Cardiac septum (tissue), 1 donor: Measurements from ENCODE around the gene SSR1. TPM values are rescaled to one million over a fixed set of nuclear protein-coding genes. Genes with fewer than 3 reads are reported as not detected.
"Not testable (repeated sequence)": the region's sequence is repeated elsewhere in the genome, so short reads cannot be mapped to it uniquely, and the experiment has no call there.

Experiments
- DNase-seq: peaks from one replicate; pipeline ENCODE4 v3.0.0-alpha.2; 2020; ENCODE audit warnings: low spot score
- intact Hi-C: fragments of 100-400 bp; cut with DNase I; formaldehyde crosslinking; loops from one replicate; pipeline ENCODE4 v1.14.0; 2022
- total RNA-seq: library from RNA; stranded (reverse); fragmentation: NEBNext Ultra II Directional; extraction: Animal tissue kit (Norgen Biotek cat#: 25700); gene quantifications from one replicate; pipeline ENCODE4 v1.2.1, GENCODE V29; 2021
- donor health status: DM: no; HTN: no; CAD: no.

The SSR1 gene
- total RNA-seq, 1 donor from 2014 or later, result 61.8 TPM

GRCh38 chr6:7323074-7323473, 10.1 kb upstream of the SSR1 start:
- intact Hi-C loops, result no loop called here
- no peak for DNase-seq

- intact Hi-C loops, DNase-seq: not testable (repeated sequence)
Measured at GRCh38 chr6:7321866-7322265, 8.9 kb upstream of the SSR1 start.

- DNase-seq, intact Hi-C loops: not testable (repeated sequence)
Measured at GRCh38 chr6:7319406-7319805, 6.4 kb upstream of the SSR1 start.

GRCh38 chr6:7317538-7317937, 4.5 kb upstream of the SSR1 start:
- DNase-seq, result no peak
- intact Hi-C loops, result no loop called here

GRCh38 chr6:7316658-7317533, 3.9 kb upstream of the SSR1 start:
- intact Hi-C loops, result no loop called here
- DNase-seq, result no peak

- intact Hi-C loops, result no loop called here
- DNase-seq, result no peak
Measured at GRCh38 chr6:7315948-7316365, 3.0 kb upstream of the SSR1 start.

- DNase-seq, intact Hi-C loops: not testable (repeated sequence)
Measured at GRCh38 chr6:7315087-7315947, 2.3 kb upstream of the SSR1 start.

- intact Hi-C loops, result no loop called here
- no peak for DNase-seq
Measured at GRCh38 chr6:7314414-7314813, 1.4 kb upstream of the SSR1 start.

- intact Hi-C loops, result loop anchor here (1.0 to 2.0 kb wide), 2 partner anchors 76 to 277 kb away; partner anchors contain the start of genes CAGE1, RIOK1 and SNRNP48
- DNase-seq, result no peak
Measured at GRCh38 chr6:7313505-7314165, 636 bp upstream of the SSR1 start.

- intact Hi-C loops, result loop anchor here (2.0 kb wide), 1 partner anchor 279 kb away; the partner anchor contains the start of gene SNRNP48
- no peak for DNase-seq
Measured at GRCh38 chr6:7311917-7312615, 933 bp downstream of the SSR1 start.

GRCh38 chr6:7311176-7311575, 1.8 kb downstream of the SSR1 start:
- intact Hi-C loops, result no loop called here
- no peak for DNase-seq

- DNase-seq, result no peak
- intact Hi-C loops, result no loop called here
Measured at GRCh38 chr6:7309050-7309449, 3.9 kb downstream of the SSR1 start.

- intact Hi-C loops, result no loop called here
- DNase-seq, result no peak
Measured at GRCh38 chr6:7307533-7307932, 5.5 kb downstream of the SSR1 start.

- intact Hi-C loops, result no loop called here
- DNase-seq, result no peak
Measured at GRCh38 chr6:7304821-7305220, 8.2 kb downstream of the SSR1 start.

- no peak for DNase-seq
- intact Hi-C loops, result no loop called here
Measured at GRCh38 chr6:7301702-7302101, 11.3 kb downstream of the SSR1 start.

GRCh38 chr6:7300926-7301325, 12.1 kb downstream of the SSR1 start:
- intact Hi-C loops, result no loop called here
- DNase-seq, result no peak

- intact Hi-C loops, result no loop called here
- no peak for DNase-seq
Measured at GRCh38 chr6:7298113-7298512, 14.9 kb downstream of the SSR1 start.

- DNase-seq, result no peak
- intact Hi-C loops, result no loop called here
Measured at GRCh38 chr6:7296602-7297001, 16.4 kb downstream of the SSR1 start.

- intact Hi-C loops, result no loop called here
- no peak for DNase-seq
Measured at GRCh38 chr6:7295916-7296315, 17.1 kb downstream of the SSR1 start.
